ENCODE results near the gene EN1. TPM values are rescaled to one million over a fixed set of nuclear protein-coding genes. Genes with fewer than 3 reads are reported as not detected.

EN1 gene
- polyA plus RNA-seq, 2 of the 4 experiments (the other 2 are of a cell fraction), result 0.06 to 0.92 TPM

DNA sequence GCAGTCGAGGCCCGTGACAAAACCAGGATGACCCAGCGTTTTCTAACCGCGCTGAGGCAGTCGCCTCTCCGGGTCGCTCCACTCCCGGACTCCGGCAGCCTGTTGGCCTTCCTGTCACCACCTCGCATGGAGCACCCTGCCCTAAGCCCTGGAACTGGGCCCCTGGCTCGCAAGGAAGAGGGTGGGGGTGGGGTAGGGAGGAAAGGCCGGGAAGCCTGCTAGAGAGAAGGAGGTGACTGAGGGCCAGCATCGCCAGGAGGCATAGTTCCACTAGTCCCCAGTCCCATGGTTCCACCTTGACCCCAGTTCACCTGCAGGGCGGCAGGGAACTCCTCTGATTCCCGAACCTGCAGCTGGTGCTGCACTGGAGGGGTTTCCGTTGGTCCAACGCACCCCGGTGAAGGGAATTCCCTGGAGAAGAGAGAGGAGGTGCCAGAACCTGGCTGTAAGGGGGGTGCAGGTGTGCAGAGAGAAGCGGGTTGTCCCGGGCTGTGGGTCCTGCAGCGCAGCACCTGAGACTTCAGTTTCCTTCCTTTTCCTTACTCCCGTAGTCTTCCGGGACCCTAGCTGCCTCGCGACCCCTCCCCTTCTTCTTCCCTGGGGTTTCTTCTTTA lies 11.8 kb upstream of the EN1 start:
- ChIA-PET POLR2A (no interaction called here), CTCF (interaction anchor here (0.9 to 4.4 kb wide), 6 partner anchors 318 to 812 kb away, joined by 3 to 31 read pairs (median 3); no protein-coding TSS in a partner anchor)
- no peak overlapping the region for H3K4me3 ChIP-seq
- 80% methylated on average over 14 of the region's 26 CpGs for WGBS (ENCODE audit: missing lambda C conversion rate)
- H3K27ac ChIP-seq, result no peak overlapping the region
- ATAC-seq, result no peak
- H3K4me1 ChIP-seq, result peaks cover 10% of the 10 kb centered on the region; the same call in 2 of the 3 replicates
- H3K4me2 ChIP-seq, result no peak overlapping the region
- DNase-seq (ENCODE audit: low read depth in 1 of 2, low spot score in 1 of 2), result no peak
- no peaks in the 10 kb centered on the region for H3K9me3 ChIP-seq
- FAIRE-seq, result no peak
- TF ChIP-seq EHF (CRISPR knock-in tag; IDR thresholded peaks at IDR 0.05) (no peak), POLR2A (IDR thresholded peaks at IDR 0.05; ENCODE audit: low read length) (no peak), FOSL2 (IDR thresholded peaks at IDR 0.05) (no peak), FOSL2 (CRISPR knock-in tag; IDR thresholded peaks at IDR 0.05) (no peak), ZNF302 (CRISPR knock-in tag; IDR thresholded peaks at IDR 0.05) (no peak), SREBF2 (IDR thresholded peaks at IDR 0.05) (no peak), HEYL (CRISPR knock-in tag; IDR thresholded peaks at IDR 0.05) (no peak), EHMT2 (IDR thresholded peaks at IDR 0.05; ENCODE audit: low read depth) (no peak), CHD2 (IDR thresholded peaks at IDR 0.05; ENCODE audit: low read length, partially characterized antibody) (no peak), CEBPB (IDR thresholded peaks at IDR 0.05) (no peak), CTCF (IDR thresholded peaks at IDR 0.05) (no peak), RARB (CRISPR knock-in tag; IDR thresholded peaks at IDR 0.05) (no peak), RNF2 (IDR thresholded peaks at IDR 0.05; ENCODE audit: borderline replicate concordance, low read depth) (no peak), CBX8 (IDR thresholded peaks at IDR 0.05) (no peak), ZFP36 (IDR thresholded peaks at IDR 0.05; ENCODE audit: borderline replicate concordance, partially characterized antibody) (no peak), NPAS2 (CRISPR knock-in tag; IDR thresholded peaks at IDR 0.05; ENCODE audit: borderline replicate concordance) (no peak), ATOH8 (CRISPR knock-in tag; IDR thresholded peaks at IDR 0.05; ENCODE audit: low read depth) (no peak), MAX (IDR thresholded peaks at IDR 0.05) (no peak), MYC (IDR thresholded peaks at IDR 0.05; ENCODE audit: borderline replicate concordance, low read length) (no peak)
- TF ChIP-seq, protein P1, sequence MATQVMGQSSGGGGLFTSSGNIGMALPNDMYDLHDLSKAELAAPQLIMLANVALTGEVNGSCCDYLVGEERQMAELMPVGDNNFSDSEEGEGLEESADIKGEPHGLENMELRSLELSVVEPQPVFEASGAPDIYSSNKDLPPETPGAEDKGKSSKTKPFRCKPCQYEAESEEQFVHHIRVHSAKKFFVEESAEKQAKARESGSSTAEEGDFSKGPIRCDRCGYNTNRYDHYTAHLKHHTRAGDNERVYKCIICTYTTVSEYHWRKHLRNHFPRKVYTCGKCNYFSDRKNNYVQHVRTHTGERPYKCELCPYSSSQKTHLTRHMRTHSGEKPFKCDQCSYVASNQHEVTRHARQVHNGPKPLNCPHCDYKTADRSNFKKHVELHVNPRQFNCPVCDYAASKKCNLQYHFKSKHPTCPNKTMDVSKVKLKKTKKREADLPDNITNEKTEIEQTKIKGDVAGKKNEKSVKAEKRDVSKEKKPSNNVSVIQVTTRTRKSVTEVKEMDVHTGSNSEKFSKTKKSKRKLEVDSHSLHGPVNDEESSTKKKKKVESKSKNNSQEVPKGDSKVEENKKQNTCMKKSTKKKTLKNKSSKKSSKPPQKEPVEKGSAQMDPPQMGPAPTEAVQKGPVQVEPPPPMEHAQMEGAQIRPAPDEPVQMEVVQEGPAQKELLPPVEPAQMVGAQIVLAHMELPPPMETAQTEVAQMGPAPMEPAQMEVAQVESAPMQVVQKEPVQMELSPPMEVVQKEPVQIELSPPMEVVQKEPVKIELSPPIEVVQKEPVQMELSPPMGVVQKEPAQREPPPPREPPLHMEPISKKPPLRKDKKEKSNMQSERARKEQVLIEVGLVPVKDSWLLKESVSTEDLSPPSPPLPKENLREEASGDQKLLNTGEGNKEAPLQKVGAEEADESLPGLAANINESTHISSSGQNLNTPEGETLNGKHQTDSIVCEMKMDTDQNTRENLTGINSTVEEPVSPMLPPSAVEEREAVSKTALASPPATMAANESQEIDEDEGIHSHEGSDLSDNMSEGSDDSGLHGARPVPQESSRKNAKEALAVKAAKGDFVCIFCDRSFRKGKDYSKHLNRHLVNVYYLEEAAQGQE (IDR thresholded peaks at IDR 0.05), result no peak
- TF ChIP-seq, protein P2, sequence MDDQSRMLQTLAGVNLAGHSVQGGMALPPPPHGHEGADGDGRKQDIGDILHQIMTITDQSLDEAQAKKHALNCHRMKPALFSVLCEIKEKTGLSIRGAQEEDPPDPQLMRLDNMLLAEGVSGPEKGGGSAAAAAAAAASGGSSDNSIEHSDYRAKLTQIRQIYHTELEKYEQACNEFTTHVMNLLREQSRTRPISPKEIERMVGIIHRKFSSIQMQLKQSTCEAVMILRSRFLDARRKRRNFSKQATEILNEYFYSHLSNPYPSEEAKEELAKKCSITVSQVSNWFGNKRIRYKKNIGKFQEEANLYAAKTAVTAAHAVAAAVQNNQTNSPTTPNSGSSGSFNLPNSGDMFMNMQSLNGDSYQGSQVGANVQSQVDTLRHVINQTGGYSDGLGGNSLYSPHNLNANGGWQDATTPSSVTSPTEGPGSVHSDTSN (IDR thresholded peaks at IDR 0.05), result no peak

Data from A549 (cell line).